Upper lobe of right lung (tissue), 1 donor: Measurements from ENCODE around the gene HDHD5. TPM values are rescaled to one million over a fixed set of nuclear protein-coding genes. Genes with fewer than 3 reads are reported as not detected.
"Not testable (repeated sequence)": the region's sequence is repeated elsewhere in the genome, so short reads cannot be mapped to it uniquely, and the experiment has no call there.

Experiments used
- ATAC-seq: fragments of 200-7000 bp; cut with Tn5 transposase; one replicate; pipeline ENCODE4 v1.9.1; 2020; ENCODE audit warnings: mild to moderate bottlenecking, moderate library complexity
- DNase-seq: peaks from one replicate; pipeline ENCODE4 v3.0.0-alpha.2; 2020
- H3K27ac ChIP-seq: fragments of 200-600 bp; one replicate; pipeline ENCODE4 v1.8.0; 2022
- H3K27me3 ChIP-seq: fragments of 200-600 bp; one replicate; pipeline ENCODE4 v1.8.0; 2022; ENCODE audit warnings: mild to moderate bottlenecking
- H3K36me3 ChIP-seq: fragments of 200-600 bp; one replicate; pipeline ENCODE4 v1.8.0; 2022
- H3K4me1 ChIP-seq: fragments of 200-600 bp; one replicate; pipeline ENCODE4 v1.8.0; 2022
- H3K4me3 ChIP-seq: fragments of 200-600 bp; one replicate; pipeline ENCODE4 v1.8.0; 2022; ENCODE audit warnings: mild to moderate bottlenecking
- H3K9me3 ChIP-seq: fragments of 200-600 bp; one replicate; pipeline ENCODE4 v1.8.0; 2022
- intact Hi-C: fragments of 100-400 bp; cut with DNase I; formaldehyde crosslinking; loops from one replicate; pipeline ENCODE4 v1.11.0; 2022
- total RNA-seq: library from RNA; stranded (reverse); fragmentation: NEBNext Ultra II Directional; extraction: Animal tissue kit (Norgen Biotek cat#: 25700); gene quantifications from one replicate; pipeline ENCODE4 v1.2.1, GENCODE V29; 2021
- TF ChIP-seq, protein P1 (sequence below): fragments of 200-600 bp; IDR thresholded peaks from one replicate; pipeline ENCODE4 v1.8.0; 2022; ENCODE audit warnings: antibody characterized with exemption
- donor health status: DM: no; HTN: yes; CAD: no; lungs with severe emphysema.

The HDHD5 gene
- total RNA-seq, 1 donor from 2014 or later = 22.7 TPM

DNA sequence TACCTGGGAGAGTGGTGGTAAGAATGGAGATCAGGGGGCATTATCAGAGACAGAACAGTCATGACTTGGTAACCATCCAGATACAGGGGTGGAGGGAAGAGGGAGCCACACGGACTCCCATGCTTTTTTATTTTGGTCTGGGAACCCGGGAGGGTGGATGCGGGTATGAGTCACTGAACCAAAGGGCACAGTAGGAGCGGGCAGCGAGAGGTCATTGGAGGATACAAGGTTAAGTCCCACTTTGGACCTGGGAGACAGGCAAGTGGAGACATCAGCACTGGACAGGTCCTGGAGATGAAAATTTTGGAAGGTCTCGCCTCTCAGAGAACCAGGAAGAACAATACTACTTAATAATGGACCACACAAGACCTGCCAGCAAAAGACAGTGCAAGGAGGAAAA, 6.7 kb downstream of the HDHD5 start:
- no peak for ATAC-seq
- TF ChIP-seq, protein P1, sequence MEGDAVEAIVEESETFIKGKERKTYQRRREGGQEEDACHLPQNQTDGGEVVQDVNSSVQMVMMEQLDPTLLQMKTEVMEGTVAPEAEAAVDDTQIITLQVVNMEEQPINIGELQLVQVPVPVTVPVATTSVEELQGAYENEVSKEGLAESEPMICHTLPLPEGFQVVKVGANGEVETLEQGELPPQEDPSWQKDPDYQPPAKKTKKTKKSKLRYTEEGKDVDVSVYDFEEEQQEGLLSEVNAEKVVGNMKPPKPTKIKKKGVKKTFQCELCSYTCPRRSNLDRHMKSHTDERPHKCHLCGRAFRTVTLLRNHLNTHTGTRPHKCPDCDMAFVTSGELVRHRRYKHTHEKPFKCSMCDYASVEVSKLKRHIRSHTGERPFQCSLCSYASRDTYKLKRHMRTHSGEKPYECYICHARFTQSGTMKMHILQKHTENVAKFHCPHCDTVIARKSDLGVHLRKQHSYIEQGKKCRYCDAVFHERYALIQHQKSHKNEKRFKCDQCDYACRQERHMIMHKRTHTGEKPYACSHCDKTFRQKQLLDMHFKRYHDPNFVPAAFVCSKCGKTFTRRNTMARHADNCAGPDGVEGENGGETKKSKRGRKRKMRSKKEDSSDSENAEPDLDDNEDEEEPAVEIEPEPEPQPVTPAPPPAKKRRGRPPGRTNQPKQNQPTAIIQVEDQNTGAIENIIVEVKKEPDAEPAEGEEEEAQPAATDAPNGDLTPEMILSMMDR = no peak
- Histone ChIP-seq H3K36me3 (peaks cover 6% of the 10 kb centered on the region), H3K4me3 (no peak overlapping the region), H3K9me3 (no peaks in the 10 kb centered on the region), H3K4me1 (peaks cover under 1% of the 10 kb centered on the region), H3K27me3 (no peaks in the 10 kb centered on the region), H3K27ac (no peak overlapping the region)
- intact Hi-C loops = no loop called here
- DNase-seq = no peak

DNA sequence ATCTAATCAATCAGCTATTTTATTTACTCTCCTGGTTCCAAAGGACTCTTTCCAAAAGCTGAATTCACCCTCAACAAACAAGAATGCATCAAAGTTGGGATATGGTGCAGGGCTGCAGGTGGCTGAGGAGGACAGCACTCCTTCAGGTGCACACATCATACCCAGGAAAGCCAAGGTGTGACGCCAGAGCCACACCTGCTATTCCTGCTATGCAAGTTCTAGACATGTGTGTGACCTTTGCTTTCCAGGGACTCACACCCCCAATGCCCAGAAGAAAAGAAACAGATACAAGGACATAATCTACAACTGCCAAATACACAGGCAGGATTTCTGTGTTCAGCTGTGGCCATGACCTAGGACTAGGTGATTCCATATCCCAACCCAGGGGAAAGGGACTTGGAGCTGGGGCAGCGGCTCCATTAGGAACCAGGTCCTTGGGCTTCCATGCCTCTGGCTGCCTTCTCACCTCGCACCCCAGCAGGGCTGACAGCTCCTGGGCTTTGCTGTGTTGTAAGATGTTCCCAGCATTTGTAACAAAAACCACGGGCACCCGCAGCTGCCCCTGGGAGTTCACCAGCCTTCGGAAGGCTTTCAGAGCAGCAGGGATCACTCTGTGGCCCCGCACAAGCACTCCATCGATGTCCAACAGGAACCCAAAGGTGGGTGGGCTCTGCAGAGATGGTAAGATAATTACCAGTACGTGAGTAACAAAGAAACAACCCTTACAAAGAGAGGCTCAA, 9.8 kb downstream of the HDHD5 start:
- no peak for ATAC-seq

DNA sequence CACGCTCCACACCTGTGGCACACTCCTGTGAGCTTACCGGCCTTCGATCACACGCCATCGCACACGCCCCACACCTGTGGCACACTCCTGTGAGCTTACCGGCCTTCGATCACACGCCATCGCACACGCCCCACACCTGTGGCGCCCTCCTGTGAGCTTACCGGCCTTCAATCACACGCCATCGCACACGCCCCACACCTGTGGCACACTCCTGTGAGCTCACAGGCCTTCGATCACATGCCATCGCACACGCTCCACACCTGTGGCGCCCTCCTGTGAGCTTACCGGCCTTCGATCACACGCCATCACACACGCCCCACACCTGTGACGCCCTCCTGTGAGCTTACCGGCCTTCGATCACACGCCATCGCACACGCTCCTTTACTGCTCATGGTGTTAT, 11.6 kb downstream of the HDHD5 start:
- H3K4me3 ChIP-seq, ATAC-seq, H3K4me1 ChIP-seq, H3K27ac ChIP-seq, intact Hi-C loops, H3K9me3 ChIP-seq, DNase-seq, H3K27me3 ChIP-seq: not testable (repeated sequence)
- H3K36me3 ChIP-seq = peaks cover 30% of the 10 kb centered on the region

More for the DNA sequence above, 9.8 kb downstream of the HDHD5 start:
- Histone ChIP-seq H3K27ac (no peak overlapping the region), H3K9me3 (no peaks in the 10 kb centered on the region), H3K4me1 (no peaks in the 10 kb centered on the region), H3K36me3 (peaks cover 15% of the 10 kb centered on the region), H3K27me3 (no peaks in the 10 kb centered on the region), H3K4me3 (no peak overlapping the region)
- no peak for DNase-seq
- intact Hi-C loops = no loop called here
- TF ChIP-seq, protein P1 = no peak

DNA sequence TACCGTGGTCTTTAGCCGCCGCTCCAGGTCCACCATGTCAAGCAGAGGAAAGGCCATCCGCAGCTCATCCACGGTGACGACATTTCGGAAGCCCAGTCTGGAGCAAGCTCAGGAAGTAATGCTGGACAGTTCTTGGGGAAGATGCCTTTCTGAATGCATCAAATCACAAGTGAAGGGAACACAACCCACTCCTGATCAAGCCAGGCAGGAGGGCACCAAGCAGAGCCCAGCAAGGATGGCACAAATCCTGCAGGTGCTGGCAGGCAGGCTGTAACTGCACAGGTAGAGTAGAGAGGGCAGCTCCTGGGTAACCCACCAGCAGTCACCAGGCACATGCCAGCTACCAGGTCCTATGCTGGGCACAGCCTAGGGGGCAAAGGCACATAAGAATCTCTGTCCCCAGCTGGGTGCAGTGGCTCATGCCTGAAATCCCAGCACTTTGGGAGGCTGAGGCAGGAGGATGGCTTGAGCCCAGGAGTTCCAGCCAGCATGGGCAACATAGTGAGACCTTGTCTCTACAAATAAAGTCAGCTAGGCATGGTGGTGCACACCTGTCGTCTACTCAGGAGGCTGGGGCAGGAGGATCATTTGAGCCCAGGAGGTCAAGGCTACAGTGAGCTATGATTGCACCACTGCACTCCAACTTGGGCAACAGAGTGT, 13.9 kb downstream of the HDHD5 start:
- ATAC-seq = no peak
- no peak for DNase-seq
- no peak overlapping the region for H3K27ac ChIP-seq
- intact Hi-C loops = no loop called here
- H3K36me3 ChIP-seq = peaks cover 53% of the 10 kb centered on the region
- H3K4me3 ChIP-seq = no peak overlapping the region
- H3K27me3 ChIP-seq = no peaks in the 10 kb centered on the region
- no peaks in the 10 kb centered on the region for H3K9me3 ChIP-seq
- no peaks in the 10 kb centered on the region for H3K4me1 ChIP-seq
- TF ChIP-seq, protein P1 = no peak

DNA sequence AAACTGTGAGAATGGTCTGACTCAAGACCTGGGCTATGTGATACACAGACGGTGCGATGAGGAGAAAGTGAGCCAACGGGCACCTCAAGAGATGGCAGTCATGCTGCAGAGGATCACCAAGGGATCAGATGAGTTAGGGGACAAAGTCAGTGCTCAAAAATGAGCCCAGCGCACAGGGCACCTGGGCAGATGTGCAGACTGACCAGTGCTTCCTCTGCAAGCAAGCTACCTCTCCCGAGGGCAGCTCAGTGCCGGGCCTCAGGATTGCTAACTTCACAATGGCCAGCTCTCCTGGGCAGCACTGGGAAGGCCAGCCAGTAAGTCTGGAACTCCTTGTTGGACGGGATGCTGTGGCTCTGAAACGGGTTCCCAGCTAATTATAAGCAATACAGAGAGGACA, 15.3 kb downstream of the HDHD5 start:
- no peaks in the 10 kb centered on the region for H3K27me3 ChIP-seq
- no peak overlapping the region for H3K4me3 ChIP-seq
- DNase-seq (no peak), ATAC-seq (no peak)
- no peaks in the 10 kb centered on the region for H3K9me3 ChIP-seq
- no peaks in the 10 kb centered on the region for H3K4me1 ChIP-seq
- TF ChIP-seq, protein P1 = no peak
- intact Hi-C loops = no loop called here
- peaks cover 59% of the 10 kb centered on the region for H3K36me3 ChIP-seq
- H3K27ac ChIP-seq = no peak overlapping the region

DNA sequence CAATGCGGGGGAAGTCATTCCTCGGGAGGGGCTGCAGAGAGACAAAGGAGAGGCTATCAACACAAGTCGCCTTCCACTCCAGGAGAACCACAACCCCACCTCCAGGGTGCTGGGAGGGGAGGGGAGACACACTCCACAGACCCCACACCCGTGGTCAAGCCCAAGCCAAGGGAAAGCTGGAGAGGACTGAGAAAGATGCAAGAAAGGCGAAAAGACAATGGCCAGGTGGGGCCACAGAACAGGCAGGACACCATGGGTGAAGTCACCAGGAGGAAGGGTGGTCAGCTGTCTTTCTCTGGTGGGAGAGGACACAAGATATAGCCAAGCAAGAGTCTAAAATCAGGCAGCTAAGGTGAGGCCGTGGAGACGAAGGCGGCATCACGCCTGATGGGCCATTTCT, 16.0 kb downstream of the HDHD5 start:
- no peaks in the 10 kb centered on the region for H3K9me3 ChIP-seq
- ATAC-seq (no peak), DNase-seq (no peak)
- H3K27me3 ChIP-seq = no peaks in the 10 kb centered on the region
- H3K36me3 ChIP-seq = peaks cover 66% of the 10 kb centered on the region
- TF ChIP-seq, protein P1 = no peak
- H3K4me3 ChIP-seq = no peak overlapping the region
- no peak overlapping the region for H3K27ac ChIP-seq
- intact Hi-C loops = no loop called here
- H3K4me1 ChIP-seq = no peaks in the 10 kb centered on the region
